GM21723 (cell line): ENCODE data around the gene TTC21A.
"Not testable (repeated sequence)": the region's sequence is repeated elsewhere in the genome, so short reads cannot be mapped to it uniquely, and the experiment has no call there.

Experiments
- ATAC-seq: cut with Tn5 transposase; IDR thresholded peaks from one replicate; pipeline ENCODE4 v1.9.1; 2021; ENCODE audit warnings: mild to moderate bottlenecking, moderate library complexity; ENCODE audit not compliant: unreplicated experiment

The TTC21A gene

GRCh38 chr3:39149498-39150147 lies 42.1 kb downstream of the TTC21A start:
- ATAC-seq = no peak

- no peak for ATAC-seq
Observed at GRCh38 chr3:39150148-39150802, 42.8 kb downstream of the TTC21A start.

GRCh38 chr3:39150803-39151631 lies 43.5 kb downstream of the TTC21A start:
- ATAC-seq = no peak

GRCh38 chr3:39153977-39154279 lies 46.4 kb downstream of the TTC21A start:
- no peak for ATAC-seq

GRCh38 chr3:39154280-39155021 lies 47.0 kb downstream of the TTC21A start:
- ATAC-seq = no peak

- no peak for ATAC-seq
Observed at GRCh38 chr3:39156421-39156820, 48.9 kb downstream of the TTC21A start.

- no peak for ATAC-seq
Observed at GRCh38 chr3:39157359-39157758, 49.9 kb downstream of the TTC21A start.

GRCh38 chr3:39158148-39158715 lies 50.8 kb downstream of the TTC21A start:
- ATAC-seq = no peak

GRCh38 chr3:39164414-39164813 lies 56.9 kb downstream of the TTC21A start:
- ATAC-seq = no peak

GRCh38 chr3:39165518-39165917 lies 58.0 kb downstream of the TTC21A start:
- no peak for ATAC-seq

- ATAC-seq = no peak
Observed at GRCh38 chr3:39166134-39166710, 58.7 kb downstream of the TTC21A start.

GRCh38 chr3:39166932-39167532 lies 59.6 kb downstream of the TTC21A start:
- ATAC-seq = no peak

- ATAC-seq = no peak
Observed at GRCh38 chr3:39168156-39168780, 60.8 kb downstream of the TTC21A start.

GRCh38 chr3:39169712-39170111 lies 62.2 kb downstream of the TTC21A start:
- ATAC-seq = no peak

GRCh38 chr3:39170461-39170860 lies 63.0 kb downstream of the TTC21A start:
- no peak for ATAC-seq

GRCh38 chr3:39170877-39171276 lies 63.4 kb downstream of the TTC21A start:
- ATAC-seq = not testable (repeated sequence)

- no peak for ATAC-seq
Observed at GRCh38 chr3:39171860-39172259, 64.4 kb downstream of the TTC21A start.

- no peak for ATAC-seq
Observed at GRCh38 chr3:39173318-39174125, 66.0 kb downstream of the TTC21A start.
